ENCODE measurements around the gene NRXN3.

Gene NRXN3

GRCh38 chr14:78143489-78144145 is 26.6 kb upstream of the NRXN3 start:
- no peak overlapping the region for H3K9ac ChIP-seq (ENCODE audit: low read length)
- H3K27ac ChIP-seq (ENCODE audit: low read depth, low read length) = no peak overlapping the region
- H3K4me1 ChIP-seq (ENCODE audit: insufficient read depth, low read length) = no peaks in the 10 kb centered on the region
- no peaks in the 10 kb centered on the region for H3K9me3 ChIP-seq (ENCODE audit: low read length)
- no peaks in the 10 kb centered on the region for H3K36me3 ChIP-seq (ENCODE audit: insufficient read depth, low read length)
- H3K27me3 ChIP-seq (ENCODE audit: control insufficient read depth in 1 of 2, insufficient read depth in 2 of 2, low read length in 2 of 2) = no peaks in the 10 kb centered on the region
- H3K4me3 ChIP-seq (ENCODE audit: low read depth in 1 of 2, low read length in 2 of 2) = no peak overlapping the region

- Histone ChIP-seq H3K9me3 (ENCODE audit: low read length) (no peaks in the 10 kb centered on the region), H3K4me1 (ENCODE audit: insufficient read depth, low read length) (no peaks in the 10 kb centered on the region), H3K27ac (ENCODE audit: low read depth, low read length) (no peak overlapping the region), H3K27me3 (ENCODE audit: control insufficient read depth in 1 of 2, insufficient read depth in 2 of 2, low read length in 2 of 2) (no peaks in the 10 kb centered on the region), H3K4me3 (ENCODE audit: low read depth in 1 of 2, low read length in 2 of 2) (no peak overlapping the region), H3K9ac (ENCODE audit: low read length) (no peak overlapping the region), H3K36me3 (ENCODE audit: insufficient read depth, low read length) (no peaks in the 10 kb centered on the region)
Observed at GRCh38 chr14:78152201-78153063, 17.7 kb upstream of the NRXN3 start.

DNA sequence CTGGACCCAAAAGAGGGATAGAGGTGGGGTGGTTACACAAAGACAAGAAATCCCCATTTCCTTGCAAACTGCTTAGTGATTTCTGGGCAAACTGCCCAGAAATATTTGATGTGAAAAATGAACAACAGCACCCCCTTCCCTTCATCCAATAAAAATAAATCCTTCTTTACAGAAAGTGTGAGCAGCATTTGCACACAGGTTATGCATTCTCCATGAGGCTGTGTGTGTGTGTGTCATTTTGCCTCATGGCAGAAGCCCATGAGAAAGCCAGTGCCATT is 17.2 kb upstream of the NRXN3 start:
- no peak overlapping the region for H3K9ac ChIP-seq (ENCODE audit: low read length)
- H3K9me3 ChIP-seq (ENCODE audit: low read length) = no peaks in the 10 kb centered on the region
- no peaks in the 10 kb centered on the region for H3K36me3 ChIP-seq (ENCODE audit: insufficient read depth, low read length)
- H3K27ac ChIP-seq (ENCODE audit: low read depth, low read length) = no peak overlapping the region
- no peaks in the 10 kb centered on the region for H3K27me3 ChIP-seq (ENCODE audit: control insufficient read depth in 1 of 2, insufficient read depth in 2 of 2, low read length in 2 of 2)
- no peaks in the 10 kb centered on the region for H3K4me1 ChIP-seq (ENCODE audit: insufficient read depth, low read length)
- H3K4me3 ChIP-seq (ENCODE audit: low read depth in 1 of 2, low read length in 2 of 2) = no peak overlapping the region

- Histone ChIP-seq H3K9me3 (ENCODE audit: low read length) (no peaks in the 10 kb centered on the region), H3K4me1 (ENCODE audit: insufficient read depth, low read length) (no peaks in the 10 kb centered on the region), H3K36me3 (ENCODE audit: insufficient read depth, low read length) (no peaks in the 10 kb centered on the region)
Observed at GRCh38 chr14:78154827-78155226, 15.3 kb upstream of the NRXN3 start.

GRCh38 chr14:78156196-78156595 is 14.0 kb upstream of the NRXN3 start:
- Histone ChIP-seq H3K4me1 (ENCODE audit: insufficient read depth, low read length) (no peaks in the 10 kb centered on the region), H3K36me3 (ENCODE audit: insufficient read depth, low read length) (no peaks in the 10 kb centered on the region), H3K9me3 (ENCODE audit: low read length) (no peaks in the 10 kb centered on the region), H3K4me3 (ENCODE audit: low read depth in 1 of 2, low read length in 2 of 2) (no peak overlapping the region), H3K27me3 (ENCODE audit: control insufficient read depth in 1 of 2, insufficient read depth in 2 of 2, low read length in 2 of 2) (no peaks in the 10 kb centered on the region), H3K9ac (ENCODE audit: low read length) (no peak overlapping the region), H3K27ac (ENCODE audit: low read depth, low read length) (no peak overlapping the region)

More at GRCh38 chr14:78154827-78155226, 15.3 kb upstream of the NRXN3 start:
- Histone ChIP-seq H3K27me3 (ENCODE audit: control insufficient read depth in 1 of 2, insufficient read depth in 2 of 2, low read length in 2 of 2) (no peaks in the 10 kb centered on the region), H3K4me3 (ENCODE audit: low read depth in 1 of 2, low read length in 2 of 2) (no peak overlapping the region), H3K27ac (ENCODE audit: low read depth, low read length) (no peak overlapping the region), H3K9ac (ENCODE audit: low read length) (no peak overlapping the region)

- H3K9ac ChIP-seq (ENCODE audit: low read length) = no peak overlapping the region
- H3K27ac ChIP-seq (ENCODE audit: low read depth, low read length) = no peak overlapping the region
- H3K27me3 ChIP-seq (ENCODE audit: control insufficient read depth in 1 of 2, insufficient read depth in 2 of 2, low read length in 2 of 2) = no peaks in the 10 kb centered on the region
- H3K9me3 ChIP-seq (ENCODE audit: low read length) = no peaks in the 10 kb centered on the region
- H3K4me3 ChIP-seq (ENCODE audit: low read depth in 1 of 2, low read length in 2 of 2) = no peak overlapping the region
- no peaks in the 10 kb centered on the region for H3K36me3 ChIP-seq (ENCODE audit: insufficient read depth, low read length)
- H3K4me1 ChIP-seq (ENCODE audit: insufficient read depth, low read length) = no peaks in the 10 kb centered on the region
Observed at GRCh38 chr14:78157494-78158437, 12.4 kb upstream of the NRXN3 start.

- H3K9me3 ChIP-seq (ENCODE audit: low read length) = no peaks in the 10 kb centered on the region
- no peaks in the 10 kb centered on the region for H3K36me3 ChIP-seq (ENCODE audit: insufficient read depth, low read length)
- H3K9ac ChIP-seq (ENCODE audit: low read length) = no peak overlapping the region
- no peak overlapping the region for H3K27ac ChIP-seq (ENCODE audit: low read depth, low read length)
- H3K27me3 ChIP-seq (ENCODE audit: control insufficient read depth in 1 of 2, insufficient read depth in 2 of 2, low read length in 2 of 2) = no peaks in the 10 kb centered on the region
- no peak overlapping the region for H3K4me3 ChIP-seq (ENCODE audit: low read depth in 1 of 2, low read length in 2 of 2)
- H3K4me1 ChIP-seq (ENCODE audit: insufficient read depth, low read length) = no peaks in the 10 kb centered on the region
Observed at GRCh38 chr14:78162202-78162601, 8.0 kb upstream of the NRXN3 start.

- H3K4me1 ChIP-seq (ENCODE audit: insufficient read depth, low read length) = no peaks in the 10 kb centered on the region
- no peak overlapping the region for H3K9ac ChIP-seq (ENCODE audit: low read length)
- H3K27me3 ChIP-seq (ENCODE audit: control insufficient read depth in 1 of 2, insufficient read depth in 2 of 2, low read length in 2 of 2) = no peaks in the 10 kb centered on the region
- H3K9me3 ChIP-seq (ENCODE audit: low read length) = no peaks in the 10 kb centered on the region
- H3K27ac ChIP-seq (ENCODE audit: low read depth, low read length) = no peak overlapping the region
- no peaks in the 10 kb centered on the region for H3K36me3 ChIP-seq (ENCODE audit: insufficient read depth, low read length)
- no peak overlapping the region for H3K4me3 ChIP-seq (ENCODE audit: low read depth in 1 of 2, low read length in 2 of 2)
Observed at GRCh38 chr14:78164226-78164853, 5.8 kb upstream of the NRXN3 start.

GRCh38 chr14:78172428-78172827 is 2.3 kb downstream of the NRXN3 start:
- Histone ChIP-seq H3K36me3 (ENCODE audit: insufficient read depth, low read length) (no peaks in the 10 kb centered on the region), H3K4me1 (ENCODE audit: insufficient read depth, low read length) (no peaks in the 10 kb centered on the region), H3K9me3 (ENCODE audit: low read length) (no peaks in the 10 kb centered on the region), H3K9ac (ENCODE audit: low read length) (no peak overlapping the region), H3K27me3 (ENCODE audit: control insufficient read depth in 1 of 2, insufficient read depth in 2 of 2, low read length in 2 of 2) (peaks cover 0 to 10% of the 10 kb centered on the region in 2 donors), H3K27ac (ENCODE audit: low read depth, low read length) (no peak overlapping the region), H3K4me3 (ENCODE audit: low read depth in 1 of 2, low read length in 2 of 2) (no peak overlapping the region)

- Histone ChIP-seq H3K4me1 (ENCODE audit: insufficient read depth, low read length) (no peaks in the 10 kb centered on the region), H3K9ac (ENCODE audit: low read length) (no peak overlapping the region), H3K9me3 (ENCODE audit: low read length) (no peaks in the 10 kb centered on the region), H3K4me3 (ENCODE audit: low read depth in 1 of 2, low read length in 2 of 2) (no peak overlapping the region), H3K36me3 (ENCODE audit: insufficient read depth, low read length) (no peaks in the 10 kb centered on the region), H3K27me3 (ENCODE audit: control insufficient read depth in 1 of 2, insufficient read depth in 2 of 2, low read length in 2 of 2) (peaks cover 0 to 10% of the 10 kb centered on the region in 2 donors), H3K27ac (ENCODE audit: low read depth, low read length) (no peak overlapping the region)
Observed at GRCh38 chr14:78173346-78174035, 3.3 kb downstream of the NRXN3 start.

Measured in muscle layer of colon (tissue), 2 donors.